Measurements from ENCODE around the gene COG5.

- TF ChIP-seq, protein P1, sequence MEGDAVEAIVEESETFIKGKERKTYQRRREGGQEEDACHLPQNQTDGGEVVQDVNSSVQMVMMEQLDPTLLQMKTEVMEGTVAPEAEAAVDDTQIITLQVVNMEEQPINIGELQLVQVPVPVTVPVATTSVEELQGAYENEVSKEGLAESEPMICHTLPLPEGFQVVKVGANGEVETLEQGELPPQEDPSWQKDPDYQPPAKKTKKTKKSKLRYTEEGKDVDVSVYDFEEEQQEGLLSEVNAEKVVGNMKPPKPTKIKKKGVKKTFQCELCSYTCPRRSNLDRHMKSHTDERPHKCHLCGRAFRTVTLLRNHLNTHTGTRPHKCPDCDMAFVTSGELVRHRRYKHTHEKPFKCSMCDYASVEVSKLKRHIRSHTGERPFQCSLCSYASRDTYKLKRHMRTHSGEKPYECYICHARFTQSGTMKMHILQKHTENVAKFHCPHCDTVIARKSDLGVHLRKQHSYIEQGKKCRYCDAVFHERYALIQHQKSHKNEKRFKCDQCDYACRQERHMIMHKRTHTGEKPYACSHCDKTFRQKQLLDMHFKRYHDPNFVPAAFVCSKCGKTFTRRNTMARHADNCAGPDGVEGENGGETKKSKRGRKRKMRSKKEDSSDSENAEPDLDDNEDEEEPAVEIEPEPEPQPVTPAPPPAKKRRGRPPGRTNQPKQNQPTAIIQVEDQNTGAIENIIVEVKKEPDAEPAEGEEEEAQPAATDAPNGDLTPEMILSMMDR (IDR thresholded peaks at IDR 0.05; ENCODE audit: low read length): no peak
- TF ChIP-seq EZH2 (IDR thresholded peaks at IDR 0.05; ENCODE audit: borderline replicate concordance, low read length): no peak
Observed at GRCh38 chr7:107472116-107472515, 91.6 kb downstream of the COG5 start.
